GM21737 (cell line): ENCODE measurements around the gene TMEM236.

Experiments
- ATAC-seq: cut with Tn5 transposase; IDR thresholded peaks from one replicate; pipeline ENCODE4 v1.9.1; 2021; ENCODE audit warnings: mild to moderate bottlenecking, moderate library complexity; ENCODE audit not compliant: unreplicated experiment

Gene TMEM236

DNA sequence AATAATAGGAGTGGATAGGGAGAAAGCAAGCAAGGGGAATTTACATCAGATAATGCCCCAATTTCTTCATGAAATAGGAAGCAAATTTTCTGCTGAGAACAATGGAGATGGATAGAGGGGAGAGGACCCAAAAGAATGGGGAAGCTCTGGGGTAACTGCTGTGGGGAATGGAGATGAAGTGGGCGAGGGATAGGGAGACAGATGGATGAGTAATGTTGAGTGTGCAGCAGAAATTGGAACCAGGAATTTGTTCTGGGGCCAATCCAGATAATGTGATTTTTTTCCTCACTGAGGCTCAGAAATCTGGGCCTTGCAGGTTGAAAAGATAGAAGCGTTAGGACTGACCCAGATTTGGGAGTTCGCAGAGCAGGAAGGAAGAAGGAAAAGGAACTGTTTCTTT, 32.7 kb downstream of the TMEM236 start:
- no peak for ATAC-seq

GRCh38 chr10:17785276-17785930, 33.4 kb downstream of the TMEM236 start:
- ATAC-seq, result no peak

DNA sequence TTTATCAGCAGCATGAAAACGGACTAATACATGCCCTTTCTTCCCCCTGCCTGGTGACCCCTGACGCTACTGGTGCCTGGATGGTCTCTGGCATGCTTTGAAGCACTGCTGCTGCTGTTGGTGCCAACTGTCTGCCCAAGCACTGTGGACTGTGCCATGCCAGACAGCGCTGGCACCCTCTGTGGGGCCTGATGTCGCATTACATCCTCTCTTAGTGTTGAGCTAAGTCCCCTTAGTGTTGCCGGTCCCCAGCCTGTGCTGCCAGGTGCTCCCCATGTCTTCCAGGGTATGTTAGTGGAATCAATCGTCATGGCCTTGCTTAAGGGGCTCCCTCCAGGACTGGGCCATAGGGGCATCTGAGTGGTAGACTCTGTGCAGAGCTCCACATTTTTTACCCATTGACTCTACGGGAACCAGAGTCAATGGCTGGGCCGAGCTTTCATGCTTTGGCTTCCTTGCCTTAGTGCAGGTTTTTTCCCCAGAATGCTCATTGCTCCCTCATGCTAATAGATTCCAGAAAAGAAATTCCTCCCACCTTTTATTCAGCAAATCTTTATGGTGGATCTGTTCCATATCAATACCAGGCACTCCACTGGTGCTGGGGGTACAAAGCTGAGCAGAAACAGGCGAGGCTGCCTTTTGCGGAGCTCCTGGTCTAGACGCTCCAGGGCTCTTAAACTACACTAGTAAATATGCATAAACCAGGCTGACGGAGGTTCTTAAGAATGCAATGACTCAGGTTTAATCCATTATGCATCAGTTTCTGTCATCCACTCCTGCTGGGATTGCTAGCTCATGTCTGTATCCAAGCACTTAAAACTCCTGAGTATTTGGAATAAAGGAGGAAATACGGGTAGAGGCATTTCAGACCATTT, 35.3 kb downstream of the TMEM236 start:
- no peak for ATAC-seq

DNA sequence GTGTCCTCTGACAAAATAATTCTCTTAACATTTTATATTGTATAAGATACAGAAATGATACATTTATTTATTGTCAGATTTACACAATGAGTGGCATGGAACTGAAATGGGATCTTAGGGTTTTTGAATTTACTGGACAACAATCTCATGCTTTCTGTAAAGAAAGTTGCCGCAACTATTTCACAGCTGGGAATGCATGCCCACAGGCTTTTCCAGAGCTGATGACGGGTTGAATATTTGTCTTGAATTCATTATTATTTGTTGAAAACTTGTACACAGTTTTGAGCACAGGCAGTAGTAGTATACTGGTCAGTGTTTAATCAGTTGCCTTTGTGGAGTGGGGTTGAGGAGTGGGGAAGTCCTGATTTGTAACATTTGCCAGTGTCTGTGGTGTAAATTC, 36.6 kb downstream of the TMEM236 start:
- no peak for ATAC-seq

GRCh38 chr10:17789396-17789795, 37.4 kb downstream of the TMEM236 start:
- ATAC-seq, result no peak

DNA sequence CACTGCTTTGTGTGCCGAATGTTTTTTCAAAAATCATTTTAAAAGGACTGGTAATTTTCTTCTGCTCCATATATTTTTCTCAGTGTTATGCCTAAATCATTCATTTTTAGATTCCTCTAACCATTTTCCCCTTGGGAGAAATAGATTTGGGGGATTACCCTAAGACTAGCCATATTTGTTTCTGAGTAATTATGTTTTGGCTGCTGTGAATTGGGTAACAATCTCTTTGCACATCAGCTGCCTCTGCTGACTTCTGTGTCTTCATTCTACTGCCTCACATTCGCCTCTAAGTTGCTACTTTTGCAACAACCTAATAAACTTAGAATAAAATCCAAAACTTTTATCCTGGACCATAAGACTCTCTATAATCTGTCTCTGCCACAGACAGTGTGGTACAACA, 38.6 kb downstream of the TMEM236 start:
- ATAC-seq, result no peak

DNA sequence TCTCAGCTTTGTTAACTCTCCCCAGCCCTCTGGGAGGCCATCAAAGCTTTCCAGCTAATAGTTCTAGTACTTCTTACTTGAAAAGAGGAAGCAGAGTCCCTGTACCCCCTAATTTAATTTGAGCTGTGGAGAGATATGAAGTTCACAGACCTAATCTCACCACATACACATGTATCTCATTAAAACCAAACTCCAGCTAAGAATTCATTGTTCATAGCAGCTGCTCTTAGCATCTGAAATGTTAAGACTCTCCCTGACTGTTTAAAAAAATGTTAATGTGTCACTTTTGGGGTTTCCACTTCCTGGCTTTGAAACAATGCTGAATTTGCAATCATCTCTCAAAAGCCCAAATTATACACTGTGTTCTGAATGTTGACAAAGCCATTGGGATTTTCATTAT, 41.0 kb downstream of the TMEM236 start:
- ATAC-seq, result no peak

DNA sequence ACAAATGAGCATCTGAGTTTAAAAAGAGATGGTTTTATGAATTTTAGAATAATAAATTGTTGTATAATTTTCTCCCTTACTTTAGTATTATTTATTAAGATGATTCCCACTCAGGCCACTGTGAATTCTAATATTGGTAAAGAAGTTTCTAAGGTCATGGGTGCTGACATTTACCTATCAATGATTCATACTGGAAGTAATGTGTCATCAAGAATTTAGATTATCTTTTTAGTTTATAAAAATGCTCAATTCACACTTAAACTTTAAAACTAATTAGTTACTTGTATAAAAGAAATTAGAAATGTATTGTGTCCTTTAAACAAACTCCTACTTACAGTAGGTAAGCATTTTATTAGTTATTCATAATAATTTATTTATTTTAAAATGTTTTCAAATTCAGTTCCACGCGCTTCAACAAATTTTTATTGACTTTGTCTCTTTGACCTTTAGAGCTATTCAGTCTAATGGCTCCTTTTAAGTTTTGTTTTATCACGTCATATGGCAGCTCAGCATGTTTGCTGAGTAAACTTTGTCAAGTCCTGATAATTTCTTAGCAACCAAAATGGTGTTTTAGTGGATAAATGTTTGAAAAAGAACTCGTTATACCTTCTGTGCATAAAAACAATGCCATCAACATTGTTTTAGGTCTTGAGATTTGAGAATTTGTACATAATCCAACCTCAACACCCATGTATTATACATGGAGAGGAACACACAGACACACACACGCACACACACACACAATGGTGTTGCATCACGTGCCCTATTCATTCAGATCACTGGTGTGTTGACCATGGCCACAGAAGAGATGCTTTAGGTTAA, 42.0 kb downstream of the TMEM236 start:
- ATAC-seq, result no peak

- no peak for ATAC-seq
Observed at GRCh38 chr10:17795083-17795482, 43.1 kb downstream of the TMEM236 start.

GRCh38 chr10:17795813-17796594, 44.0 kb downstream of the TMEM236 start:
- ATAC-seq, result no peak

DNA sequence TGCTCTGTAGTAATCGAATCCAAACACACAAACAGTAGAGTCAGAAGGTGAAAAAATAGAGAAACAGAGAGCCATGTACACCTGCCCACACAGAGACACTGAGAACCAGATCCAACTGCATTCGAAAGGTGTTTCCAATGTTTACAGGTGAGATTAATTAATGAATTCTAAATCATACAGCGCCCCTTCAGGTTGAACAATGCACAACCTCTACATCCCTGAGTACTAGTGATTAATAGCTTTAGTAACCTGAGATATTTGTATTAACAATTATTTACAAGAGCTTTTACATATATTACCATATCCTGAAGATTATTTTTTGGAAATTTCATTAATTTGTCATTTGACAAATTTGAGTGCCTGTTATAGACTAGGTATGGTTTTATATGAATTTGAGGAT, 49.5 kb downstream of the TMEM236 start:
- no peak for ATAC-seq

DNA sequence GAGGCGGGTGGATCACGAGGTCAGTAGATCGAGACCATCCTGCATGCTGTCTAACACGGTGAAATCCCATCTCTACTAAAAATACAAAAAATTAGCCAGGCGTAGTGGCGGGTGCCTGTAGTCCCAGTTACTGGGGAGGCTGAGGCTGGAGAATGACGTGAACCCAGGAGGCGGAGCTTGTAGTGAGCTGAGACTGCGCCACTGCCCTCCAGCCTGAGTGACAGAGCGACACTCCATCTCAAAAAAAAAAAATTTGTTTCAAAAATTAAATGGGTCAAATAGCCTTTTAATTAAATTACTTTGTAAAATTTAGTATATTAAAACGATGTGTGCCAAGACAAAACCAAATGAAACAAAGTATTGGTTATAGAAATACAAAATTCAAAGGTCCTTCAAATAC, 50.3 kb downstream of the TMEM236 start:
- no peak for ATAC-seq

DNA sequence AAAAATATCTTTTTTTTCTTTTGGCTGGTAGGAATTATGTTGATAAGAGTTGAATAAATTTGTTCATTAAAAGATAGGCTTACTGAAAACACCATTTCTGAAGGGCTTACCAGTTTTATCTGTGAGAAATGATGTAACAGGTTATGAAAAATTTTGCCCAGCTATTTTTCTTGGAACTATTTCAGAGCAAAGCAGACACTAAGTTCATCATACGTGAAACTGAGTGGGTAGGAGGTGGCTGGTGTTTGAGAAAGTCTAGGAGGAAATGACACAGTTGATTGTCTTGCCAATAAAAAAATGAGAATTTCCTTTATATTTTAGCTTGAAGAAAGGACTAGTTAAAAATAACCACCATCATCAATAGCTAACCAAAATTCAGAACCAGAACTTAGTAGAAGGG, 51.0 kb downstream of the TMEM236 start:
- no peak for ATAC-seq

DNA sequence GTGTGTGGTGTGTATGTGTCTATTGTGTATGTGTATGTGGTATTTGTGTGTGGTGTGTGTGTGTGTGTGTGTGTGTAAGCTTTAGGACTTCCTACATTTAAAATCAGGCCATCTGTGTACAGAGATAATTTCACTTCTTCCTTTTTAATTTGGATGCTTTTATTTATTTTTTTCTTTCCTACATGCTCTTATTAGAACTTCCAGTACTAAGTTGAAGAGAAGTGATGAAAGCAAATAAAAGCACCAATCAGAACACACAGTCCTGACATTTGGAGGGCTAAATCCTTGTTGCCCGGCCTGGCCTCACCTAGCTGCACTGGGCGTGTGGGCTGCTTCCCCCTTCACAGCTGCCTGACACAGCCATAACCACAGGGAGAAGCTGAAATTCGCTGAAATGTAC, 53.3 kb downstream of the TMEM236 start:
- no peak for ATAC-seq

GRCh38 chr10:17805921-17806577, 54.0 kb downstream of the TMEM236 start:
- peak; percentile 82 for ATAC-seq

DNA sequence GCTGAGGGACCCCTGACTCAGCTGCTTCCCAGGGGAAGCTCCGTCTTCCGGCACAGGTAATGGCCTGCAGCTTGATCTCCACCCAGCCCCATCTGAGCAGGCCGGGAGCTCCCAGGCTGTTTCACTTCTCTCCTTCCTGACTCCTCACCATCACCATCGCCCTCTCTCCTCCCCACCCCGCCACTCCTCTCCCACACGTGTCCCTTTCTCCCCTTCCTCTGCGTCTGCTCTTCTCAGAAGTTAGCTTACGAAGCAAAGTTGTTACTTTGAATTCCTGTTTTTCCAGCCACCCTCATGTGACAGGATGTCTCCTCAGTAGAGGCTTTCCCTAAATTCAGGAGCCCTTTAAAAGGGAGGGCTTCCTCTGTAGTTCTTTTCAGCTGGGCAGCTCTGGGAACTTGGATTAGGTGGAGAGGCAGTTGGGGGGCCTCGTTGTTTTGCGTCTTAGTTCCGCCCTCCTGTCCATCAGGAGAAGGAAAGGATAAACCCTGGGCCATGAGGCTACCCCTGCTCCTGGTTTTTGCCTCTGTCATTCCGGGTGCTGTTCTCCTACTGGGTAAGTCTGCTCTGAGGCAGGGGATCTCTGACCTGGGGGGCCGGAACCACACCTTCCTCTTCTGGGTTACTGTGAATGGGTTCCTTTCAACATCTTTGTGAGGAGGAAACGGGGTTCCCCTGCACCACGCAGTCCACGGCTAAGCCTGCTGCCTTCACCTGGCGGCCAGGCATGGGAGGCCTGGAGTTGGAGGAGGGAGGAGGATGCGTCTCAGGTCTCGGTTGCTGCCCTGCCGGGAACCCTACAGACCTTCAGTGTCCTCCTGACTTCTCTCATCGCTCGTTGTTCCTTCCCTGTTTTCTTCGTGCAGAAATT, 57.2 kb downstream of the TMEM236 start, which contains the start of gene MRC1:
MRC1 (plus strand) TSS at position 378 of the 871 bp plus-strand sequence; CDS start at position 496, 118 bp downstream.
- ATAC-seq, result no peak

GRCh38 chr10:17811146-17811865, 59.3 kb downstream of the TMEM236 start:
- no peak for ATAC-seq

- ATAC-seq, result no peak
Observed at GRCh38 chr10:17814973-17815372, 63.0 kb downstream of the TMEM236 start.
